Activated CD4-positive, alpha-beta T cell treated with anti-CD3 and anti-CD28 coated beads for 48 hours (primary cell): ENCODE measurements around the gene TMEM238L.

Source experiments
- DNase-seq: peaks from one replicate; pipeline ENCODE4 v3.0.0-alpha.2; 2020

TMEM238L gene

GRCh38 chr17:10803350-10803749 is 549 bp downstream of the TMEM238L start:
- no peak for DNase-seq

- DNase-seq: no peak
Measured at GRCh38 chr17:10802496-10803284, 1.2 kb downstream of the TMEM238L start.

GRCh38 chr17:10799407-10799806 is 4.5 kb downstream of the TMEM238L start:
- no peak for DNase-seq

DNA sequence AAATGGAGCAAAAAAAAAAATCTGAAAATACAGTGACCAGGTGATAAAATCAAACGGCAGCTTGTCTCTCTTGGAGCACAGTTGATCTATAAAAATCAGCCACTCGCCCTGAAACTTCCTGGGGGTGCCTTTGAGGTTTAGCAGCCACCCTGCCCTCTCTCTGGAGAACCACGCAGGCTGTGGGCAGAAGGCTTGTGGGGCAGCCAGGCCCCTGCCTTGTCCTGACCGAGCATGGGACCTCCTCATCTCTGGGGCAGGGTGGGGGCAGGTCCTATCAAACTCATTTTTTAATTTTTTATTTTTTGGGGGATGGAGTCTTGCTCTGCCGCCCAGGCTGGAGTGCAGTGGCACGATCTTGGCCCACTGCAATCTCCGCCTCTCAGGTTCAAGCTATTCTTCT is 5.0 kb downstream of the TMEM238L start:
- no peak for DNase-seq

DNA sequence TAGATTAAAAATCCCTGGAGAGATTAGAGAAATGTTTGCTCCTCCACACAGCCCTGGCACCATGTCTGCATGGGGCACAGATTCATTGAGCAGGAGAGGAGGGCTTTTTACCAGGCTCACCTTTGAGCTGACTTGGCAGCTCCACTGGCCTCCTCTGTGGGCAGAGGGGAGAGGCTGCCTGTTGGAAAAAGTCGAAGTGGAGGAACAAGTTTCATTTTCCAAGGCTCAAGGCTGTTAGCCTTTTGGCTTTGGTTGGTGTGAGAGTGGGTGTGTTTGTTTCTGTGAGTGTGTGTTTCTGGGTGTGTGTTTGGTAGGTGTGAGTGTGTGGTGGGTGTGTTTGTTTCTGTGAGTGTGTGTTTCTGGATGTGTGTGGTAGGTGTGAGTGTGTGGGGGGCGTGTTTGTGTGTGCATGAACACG is 5.6 kb downstream of the TMEM238L start:
- no peak for DNase-seq

DNA sequence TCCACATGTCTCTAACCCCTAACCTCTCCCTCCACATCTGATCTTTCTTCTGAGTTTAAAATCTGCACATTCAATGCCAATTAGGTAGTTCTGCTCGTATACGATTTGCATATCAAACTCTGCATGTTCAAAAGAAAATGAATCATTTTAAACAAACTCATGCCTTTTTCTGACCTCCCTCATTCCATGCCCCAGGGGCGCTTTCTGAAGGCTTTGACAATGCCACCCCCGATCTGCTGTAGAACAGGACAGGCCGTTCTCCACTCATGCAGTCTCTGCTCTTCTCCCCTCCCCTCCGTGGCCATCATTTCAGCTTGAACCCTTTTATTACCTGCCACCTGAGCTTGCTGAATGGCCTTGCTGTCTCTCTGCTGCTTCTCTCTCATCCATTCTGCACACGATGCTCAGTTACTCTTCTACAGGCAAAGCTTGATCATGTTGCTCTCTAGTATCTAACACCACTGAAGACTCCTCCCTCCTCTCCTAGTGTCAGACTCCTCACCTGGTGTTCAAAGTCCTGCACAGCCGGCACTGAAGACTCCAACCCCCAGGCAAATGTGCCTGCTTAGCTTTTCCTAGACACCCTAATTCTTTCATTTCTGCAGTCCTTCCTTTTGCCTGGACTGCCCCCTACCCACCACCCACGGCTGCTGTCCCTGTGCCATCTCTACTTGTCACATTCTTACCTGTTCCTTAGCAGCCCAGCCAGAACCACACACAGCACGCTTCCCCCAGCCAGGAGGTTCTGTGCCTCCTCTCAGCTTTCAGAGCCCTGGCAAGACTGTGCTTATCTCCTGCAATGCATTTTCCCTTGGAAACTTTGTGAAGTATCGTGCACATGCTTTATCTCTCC is 6.2 kb downstream of the TMEM238L start:
- DNase-seq: no peak

DNA sequence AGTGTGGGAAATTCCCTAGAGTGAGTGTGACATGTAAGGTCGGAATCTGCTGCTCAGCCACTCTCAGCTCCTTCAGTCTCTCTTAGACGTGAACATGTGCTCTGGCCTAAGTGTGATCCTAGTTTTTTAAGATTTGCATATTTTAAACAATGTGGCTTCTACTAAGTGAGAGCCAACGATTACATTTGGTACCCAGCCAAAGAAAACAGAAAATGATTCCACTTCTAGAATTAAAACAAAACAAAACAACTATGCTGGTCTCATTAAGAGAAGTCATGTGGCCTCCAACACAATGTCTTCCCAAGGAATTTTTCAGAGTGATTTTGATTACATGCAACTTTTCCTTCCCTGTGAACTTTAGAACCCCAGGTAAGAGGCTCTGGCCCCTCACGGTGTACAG is 10.1 kb downstream of the TMEM238L start:
- no peak for DNase-seq

GRCh38 chr17:10793256-10793655 is 10.6 kb downstream of the TMEM238L start:
- no peak for DNase-seq

DNA sequence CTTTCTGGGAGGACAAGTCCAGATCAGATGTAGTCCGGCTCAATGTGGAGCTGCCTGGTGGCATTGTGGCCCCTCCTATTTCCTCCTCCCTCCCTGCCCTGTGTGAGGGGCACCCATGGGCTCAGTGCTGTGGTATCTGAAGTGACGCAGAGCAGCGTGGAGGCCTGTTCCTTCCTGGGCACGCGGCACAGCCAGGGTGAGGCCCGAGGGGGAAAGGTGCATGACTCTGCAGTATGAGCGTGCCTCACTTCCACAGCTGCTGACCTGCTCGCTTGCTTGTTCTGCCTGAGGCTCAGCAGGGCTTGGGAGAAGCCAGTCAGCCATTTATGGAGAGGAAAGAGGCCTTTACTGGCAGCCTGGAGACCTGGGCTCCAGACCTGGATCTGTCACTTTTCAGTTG is 11.7 kb downstream of the TMEM238L start:
- peak; percentile 10 for DNase-seq

DNA sequence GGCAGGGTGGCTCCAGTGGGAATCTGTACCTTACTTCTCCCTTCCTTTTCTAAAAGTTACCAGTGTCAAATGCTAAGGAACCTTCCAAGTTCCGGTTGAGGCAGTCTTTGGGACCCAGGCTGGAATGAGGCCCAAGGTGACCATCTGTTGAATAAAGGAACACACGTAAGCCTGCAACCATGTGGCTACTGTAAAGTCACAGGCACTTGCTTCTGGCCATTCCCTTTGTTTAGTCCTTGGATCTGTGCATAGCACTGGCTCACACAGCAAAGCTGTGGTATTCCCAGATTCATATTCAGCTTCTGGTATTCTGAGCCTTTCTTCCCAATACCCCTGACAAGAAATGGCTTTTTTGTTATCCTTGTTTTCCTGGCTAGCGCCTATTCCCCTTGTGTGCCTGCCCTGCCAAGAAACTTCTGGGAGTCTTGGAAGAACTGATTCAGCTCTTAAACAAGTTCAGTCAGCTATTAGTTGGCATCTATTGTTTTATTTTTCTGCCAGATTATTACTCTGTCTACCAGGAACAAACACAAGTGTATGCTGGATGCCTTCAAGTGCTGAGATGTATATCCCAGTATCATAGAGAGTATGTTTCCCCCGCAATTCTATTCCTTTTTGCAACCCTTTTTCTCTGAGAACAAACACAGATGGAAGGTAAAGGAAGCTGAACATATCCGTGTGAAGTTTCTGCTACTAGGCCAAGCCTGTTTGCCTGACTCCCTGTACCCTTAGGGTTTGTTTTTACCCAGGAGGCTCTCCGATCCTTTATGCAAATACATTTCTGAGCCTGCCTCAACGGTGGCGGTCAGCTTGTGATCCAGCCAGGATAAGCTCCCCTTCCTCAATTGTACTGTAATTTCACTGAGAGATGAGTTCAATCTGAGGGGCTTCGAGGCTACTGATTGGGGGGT is 13.2 kb downstream of the TMEM238L start:
- DNase-seq: no peak

- DNase-seq: no peak
Measured at GRCh38 chr17:10789694-10790271, 14.1 kb downstream of the TMEM238L start.

DNA sequence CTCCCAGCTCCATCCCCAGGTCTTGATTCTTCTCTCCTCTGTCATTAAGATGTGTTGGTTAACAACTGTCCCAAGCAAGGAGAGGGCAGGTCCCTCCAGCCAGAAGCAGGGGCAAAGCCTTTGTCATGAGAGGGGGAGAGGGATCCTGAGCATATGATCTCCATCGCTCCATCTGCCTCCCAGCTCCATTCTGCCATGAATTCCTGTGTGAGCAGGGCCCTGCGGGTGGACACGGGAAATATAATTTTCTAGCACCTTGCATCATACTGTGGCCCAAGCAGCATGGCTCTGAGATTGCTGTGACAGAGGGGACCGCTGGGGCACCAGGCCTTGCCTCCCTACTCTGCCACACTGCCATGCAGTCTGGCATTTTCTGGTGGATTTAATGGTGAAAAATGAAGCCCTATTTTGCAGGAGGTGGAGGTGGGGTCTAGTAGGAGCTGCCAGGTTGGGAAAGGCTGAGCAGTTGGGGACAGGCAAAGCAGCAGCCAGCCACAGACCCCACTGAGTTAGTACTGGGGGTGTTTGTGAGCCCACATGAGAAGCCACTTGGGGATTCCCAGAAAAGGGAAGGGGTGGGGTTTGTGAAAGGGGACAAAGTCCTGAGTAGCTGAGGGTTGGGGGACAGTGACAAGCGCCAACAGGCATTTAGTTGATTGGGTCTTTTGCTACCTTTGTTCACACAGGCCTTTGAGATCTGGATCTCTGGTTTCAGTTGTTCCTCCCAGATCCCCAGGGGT is 16.4 kb downstream of the TMEM238L start:
- DNase-seq: no peak

DNA sequence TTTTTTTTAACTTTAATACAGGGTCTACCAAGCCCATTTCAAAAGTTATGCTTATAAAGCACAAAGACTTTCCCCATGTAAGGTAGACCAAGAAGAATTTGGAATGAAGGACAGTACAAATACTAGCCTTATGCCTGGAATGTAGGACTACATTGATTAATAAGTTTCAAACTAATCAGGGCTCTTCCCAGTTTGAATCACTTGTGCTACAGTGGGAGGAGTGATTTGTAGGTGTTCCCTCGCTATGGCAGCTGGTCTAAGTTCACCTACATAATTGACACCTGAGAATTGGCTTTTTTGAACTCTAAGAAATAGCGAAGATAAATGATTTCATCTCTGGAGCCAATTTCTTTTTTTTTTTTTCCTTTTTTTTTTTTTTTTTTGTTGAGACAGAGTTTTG is 18.6 kb downstream of the TMEM238L start:
- DNase-seq: no peak

DNA sequence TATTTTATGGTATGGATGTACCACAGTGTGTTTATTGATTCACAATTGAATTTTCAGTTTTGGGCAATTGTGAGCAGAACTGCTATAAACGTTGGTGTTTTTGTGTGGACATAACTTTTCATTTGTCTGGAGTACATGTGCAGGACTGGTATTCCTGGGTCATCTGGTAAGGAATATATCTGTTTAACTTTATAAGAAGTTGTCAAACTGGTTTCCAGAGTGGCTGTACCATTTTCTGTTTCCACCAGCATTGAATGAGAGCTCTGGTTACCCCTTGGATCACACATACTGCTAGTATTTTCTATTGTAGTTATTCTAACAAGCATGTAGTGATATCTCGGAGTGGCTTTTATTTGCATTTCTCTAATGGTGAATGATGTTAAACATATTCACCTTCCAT is 24.3 kb downstream of the TMEM238L start:
- DNase-seq: no peak

DNA sequence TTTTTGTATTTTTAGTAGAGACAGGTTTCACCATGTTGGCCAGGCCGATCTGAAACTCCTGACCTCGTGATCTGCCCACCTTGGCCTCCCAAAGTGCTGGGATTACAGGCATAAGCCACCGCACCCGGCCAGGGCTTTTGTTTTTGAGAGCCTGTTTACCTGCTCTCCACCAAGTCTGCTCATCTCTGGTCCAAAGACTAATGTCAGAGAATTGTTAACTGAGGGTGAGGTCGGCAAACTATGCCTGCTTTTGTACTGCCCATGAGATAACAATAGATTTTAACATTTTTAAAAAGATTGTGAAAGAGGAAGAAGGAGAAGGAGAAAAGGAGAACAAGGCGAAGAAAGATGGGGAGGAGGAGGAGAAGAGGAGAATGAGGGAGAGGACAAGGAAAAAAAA is 26.0 kb downstream of the TMEM238L start:
- no peak for DNase-seq

DNA sequence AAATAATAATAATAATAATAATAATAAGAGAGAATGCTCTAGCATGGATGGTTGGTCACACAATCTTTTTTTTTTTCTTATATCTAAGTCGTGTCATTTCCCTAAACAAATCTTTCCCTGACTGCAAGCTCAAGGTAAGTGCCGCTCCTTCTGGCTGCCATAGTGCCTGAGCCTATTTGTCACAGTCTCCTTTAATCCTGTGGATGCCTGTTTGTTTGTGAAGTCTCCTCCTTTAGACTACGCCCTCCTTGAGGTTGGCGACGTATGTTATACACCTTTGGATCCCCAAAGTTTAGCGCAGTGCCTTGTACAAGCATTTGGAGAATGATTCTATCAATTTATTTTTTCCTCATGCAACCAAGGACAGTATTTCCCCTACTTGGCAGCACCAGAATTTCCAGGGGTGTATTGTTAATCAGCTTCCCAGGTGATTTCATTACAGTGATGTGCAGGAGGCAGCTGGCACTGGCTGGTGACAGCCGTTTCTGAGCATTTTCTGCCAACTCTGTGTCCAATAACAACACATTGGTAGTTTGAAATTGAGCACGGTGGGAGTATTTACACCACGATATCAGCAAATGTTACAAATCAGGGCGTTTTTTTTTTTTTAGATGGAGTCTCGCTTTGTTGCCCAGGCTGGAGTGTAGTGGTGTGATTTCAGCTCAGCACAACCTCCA is 26.6 kb downstream of the TMEM238L start:
- DNase-seq: no peak

GRCh38 chr17:10776381-10776780 is 27.5 kb downstream of the TMEM238L start:
- no peak for DNase-seq

GRCh38 chr17:10775740-10776356 is 28.1 kb downstream of the TMEM238L start:
- no peak for DNase-seq

DNA sequence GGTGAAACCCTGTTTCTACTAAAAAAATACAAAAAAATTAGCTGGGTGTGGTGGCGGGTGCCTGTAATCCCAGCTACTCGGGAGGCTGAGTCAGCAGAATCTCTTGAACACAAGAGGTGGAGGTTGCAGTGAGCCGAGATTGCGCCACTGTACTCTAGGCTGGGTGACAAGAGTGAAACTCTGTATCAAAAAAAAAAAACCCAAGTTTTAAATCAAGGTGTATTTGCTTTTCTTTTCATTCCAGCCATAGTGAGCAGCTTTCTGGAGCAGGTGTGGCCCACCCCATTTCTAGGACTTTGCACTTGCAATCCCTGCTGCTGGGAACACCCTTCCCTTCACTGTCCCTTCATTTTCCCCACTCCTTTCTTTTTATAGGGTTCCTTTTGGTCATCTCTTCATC is 28.8 kb downstream of the TMEM238L start:
- no peak for DNase-seq

- DNase-seq: no peak
Measured at GRCh38 chr17:10773391-10773790, 30.5 kb downstream of the TMEM238L start.
